NOMO-1 treated with dmso at 0.1 percent for 144 hours (cell line): Measurements from ENCODE around the gene PRKCH.

Experiments used
- DNase-seq: peaks from one replicate; lab custom pipeline; 2025; ENCODE audit not compliant: unreplicated experiment; lab: John Stamatoyannopoulos, UW

PRKCH gene

DNA sequence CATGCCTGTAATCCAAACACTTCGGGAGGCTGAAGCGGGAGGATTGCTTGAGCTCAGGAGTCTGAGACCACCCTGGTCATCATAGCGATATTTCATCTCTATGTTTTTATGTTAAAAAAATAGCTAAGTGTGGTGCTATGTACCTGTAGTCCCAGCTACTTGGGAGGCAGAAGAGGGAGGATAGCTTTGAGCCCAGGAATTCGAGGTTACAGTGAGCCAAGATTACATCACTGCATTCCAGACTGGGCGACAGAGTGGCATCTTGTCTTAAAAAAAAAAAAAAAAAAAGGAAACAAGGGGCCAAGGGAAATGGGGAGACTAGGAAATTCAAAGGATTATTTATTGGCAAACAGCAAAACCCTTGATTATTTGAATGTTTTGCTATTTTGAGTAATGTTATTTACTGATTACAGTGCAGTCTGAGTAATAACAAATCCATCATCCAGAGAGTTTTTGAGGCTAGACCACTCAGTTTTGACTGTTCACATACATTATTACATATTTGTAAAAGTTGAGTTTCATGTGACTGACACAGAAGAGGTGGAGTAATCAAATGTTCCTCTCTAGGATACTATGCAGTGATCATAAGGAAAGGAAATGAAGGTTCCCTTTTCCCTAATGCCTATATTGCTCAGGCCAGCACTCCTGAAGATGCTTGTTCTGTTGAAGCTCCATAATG lies 40.8 kb downstream of the PRKCH start:
- no peak for DNase-seq

DNA sequence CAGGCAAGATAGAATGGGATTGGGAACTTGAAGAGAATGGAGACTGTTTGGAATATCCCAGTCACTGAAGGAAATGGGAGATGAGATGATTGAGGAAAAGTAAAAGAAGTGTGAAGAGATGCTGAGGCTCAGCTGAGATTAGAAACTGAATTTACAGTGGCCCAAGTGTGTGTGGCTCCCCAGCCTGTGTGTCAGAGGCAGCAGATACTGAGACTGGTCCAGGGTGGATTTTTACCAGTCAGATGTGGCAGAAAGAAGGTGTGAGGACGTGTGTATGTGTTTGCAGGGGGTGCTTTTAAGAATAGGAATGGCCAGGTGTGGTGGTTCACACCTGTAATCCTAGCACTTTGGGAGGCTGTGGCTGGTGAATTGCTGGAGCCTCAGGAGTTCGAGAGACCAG lies 42.9 kb downstream of the PRKCH start:
- DNase-seq = no peak

DNA sequence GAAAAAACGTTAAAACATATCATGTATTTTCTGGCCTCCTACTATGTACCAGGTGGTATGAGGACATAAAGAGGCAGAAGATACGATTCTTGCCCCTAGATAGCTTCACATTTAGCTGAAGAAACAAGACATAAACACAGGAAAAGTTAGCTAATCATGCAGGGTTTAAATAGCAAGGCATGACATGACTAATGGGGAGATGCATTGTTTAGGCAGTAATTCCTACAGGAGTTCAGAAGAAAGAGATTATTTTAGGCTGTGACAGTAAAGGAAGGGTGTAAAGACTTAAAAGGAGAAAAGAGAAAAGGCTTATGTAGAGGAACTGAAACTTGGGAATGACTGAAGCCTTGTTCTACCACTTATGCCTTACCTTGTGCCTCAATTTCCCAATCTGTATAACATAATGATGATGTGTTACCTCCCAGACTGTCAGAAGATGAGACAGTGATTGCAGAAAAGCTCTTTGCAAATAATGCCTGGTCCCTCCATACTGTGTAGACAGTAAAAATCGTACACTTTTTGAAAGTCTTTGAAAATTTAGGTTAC lies 44.4 kb downstream of the PRKCH start:
- no peak for DNase-seq

DNA sequence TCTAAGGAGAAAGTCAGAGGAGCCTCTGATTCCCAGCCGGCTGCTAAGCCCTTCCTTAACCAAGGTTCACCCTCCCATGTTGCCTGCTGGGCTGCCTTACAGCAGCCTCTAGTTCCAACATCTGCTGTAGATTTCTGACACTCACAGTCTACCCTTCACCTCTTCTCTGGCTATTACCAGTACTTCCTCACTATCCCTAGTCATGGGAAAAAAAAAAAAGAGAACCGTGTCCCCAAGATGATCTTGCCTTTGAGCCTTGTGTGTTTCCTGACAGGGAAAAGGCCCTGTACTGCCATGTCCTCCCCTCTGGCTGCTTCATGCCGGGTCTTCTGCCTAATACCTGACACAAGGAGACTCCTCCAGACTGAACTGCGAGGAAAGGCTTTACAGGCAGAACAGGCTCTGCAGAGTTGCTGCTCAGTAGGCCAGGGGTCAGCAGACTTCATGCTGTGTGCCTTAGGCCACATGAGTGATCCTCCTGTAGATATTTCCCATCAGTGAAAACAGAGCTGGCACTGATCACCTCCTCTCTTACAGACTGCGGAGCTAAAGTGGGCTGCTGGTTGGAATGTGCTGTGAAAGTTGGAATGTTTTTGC lies 46.8 kb downstream of the PRKCH start:
- no peak for DNase-seq

DNA sequence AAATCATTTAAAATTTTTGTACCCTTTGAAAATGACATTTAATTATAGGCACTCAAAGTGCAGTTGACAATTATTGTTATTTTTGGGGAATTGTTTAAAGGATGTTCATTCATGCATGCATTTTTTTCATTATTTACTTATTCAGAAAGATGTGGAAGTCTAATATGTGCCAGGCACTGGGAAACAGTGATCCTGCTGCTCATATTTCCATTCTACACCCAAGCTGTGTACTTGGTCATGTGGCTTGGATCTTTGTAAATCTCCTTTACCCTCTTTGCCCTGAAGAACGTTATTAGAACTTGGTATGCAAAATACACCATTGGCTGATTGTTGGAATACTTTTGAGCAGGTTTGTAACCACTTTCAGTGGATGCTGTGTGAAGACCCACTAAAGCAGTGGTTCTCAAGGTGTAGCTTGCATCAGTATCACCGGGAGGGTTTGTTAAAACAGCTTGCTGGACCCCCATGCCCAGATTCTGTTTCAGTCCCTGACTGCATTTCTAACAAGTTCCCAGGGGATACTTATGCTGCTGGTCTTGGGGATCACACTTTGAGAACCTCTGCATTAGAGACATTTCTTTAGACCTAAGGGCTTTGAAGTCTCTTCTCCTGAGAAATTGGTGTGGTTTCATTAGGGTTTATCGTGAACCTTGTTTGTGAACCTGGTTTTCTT lies 47.5 kb downstream of the PRKCH start:
- no peak for DNase-seq

DNA sequence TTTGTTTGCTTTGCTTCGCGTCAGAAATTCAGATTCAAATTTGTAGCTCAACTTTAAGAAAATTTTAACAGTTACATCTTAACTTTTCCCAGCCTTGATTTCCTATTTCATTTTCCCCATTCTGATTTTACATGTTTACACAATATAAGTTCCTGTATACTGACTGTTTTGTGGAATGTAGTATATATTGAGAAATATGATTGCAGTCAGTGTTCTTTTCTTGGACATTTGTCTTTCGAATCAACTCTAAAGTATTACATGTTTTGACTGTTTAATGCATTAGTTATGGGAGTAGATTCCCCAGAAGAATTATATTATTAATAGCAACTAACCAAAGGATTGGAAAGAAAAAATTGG lies 48.1 kb downstream of the PRKCH start:
- no peak for DNase-seq

DNA sequence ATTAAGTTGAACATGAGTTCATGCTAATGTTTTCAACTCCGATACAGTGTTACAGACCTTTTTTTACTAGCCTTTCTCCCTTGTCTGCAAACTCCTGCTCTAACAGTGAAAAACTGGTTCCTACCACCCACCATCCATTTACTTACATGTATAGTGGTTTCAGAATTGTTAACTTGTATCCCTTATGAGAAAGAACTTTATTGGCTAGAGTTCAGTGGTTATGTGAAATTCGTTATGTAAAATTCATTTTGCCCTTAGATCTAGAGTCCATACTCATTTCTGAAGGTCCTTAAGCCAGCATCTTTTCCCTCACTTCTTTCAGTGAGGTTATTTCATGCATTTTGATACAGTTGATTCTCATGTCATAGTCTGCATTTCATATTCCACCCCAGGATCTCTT lies 51.0 kb downstream of the PRKCH start:
- no peak for DNase-seq

DNA sequence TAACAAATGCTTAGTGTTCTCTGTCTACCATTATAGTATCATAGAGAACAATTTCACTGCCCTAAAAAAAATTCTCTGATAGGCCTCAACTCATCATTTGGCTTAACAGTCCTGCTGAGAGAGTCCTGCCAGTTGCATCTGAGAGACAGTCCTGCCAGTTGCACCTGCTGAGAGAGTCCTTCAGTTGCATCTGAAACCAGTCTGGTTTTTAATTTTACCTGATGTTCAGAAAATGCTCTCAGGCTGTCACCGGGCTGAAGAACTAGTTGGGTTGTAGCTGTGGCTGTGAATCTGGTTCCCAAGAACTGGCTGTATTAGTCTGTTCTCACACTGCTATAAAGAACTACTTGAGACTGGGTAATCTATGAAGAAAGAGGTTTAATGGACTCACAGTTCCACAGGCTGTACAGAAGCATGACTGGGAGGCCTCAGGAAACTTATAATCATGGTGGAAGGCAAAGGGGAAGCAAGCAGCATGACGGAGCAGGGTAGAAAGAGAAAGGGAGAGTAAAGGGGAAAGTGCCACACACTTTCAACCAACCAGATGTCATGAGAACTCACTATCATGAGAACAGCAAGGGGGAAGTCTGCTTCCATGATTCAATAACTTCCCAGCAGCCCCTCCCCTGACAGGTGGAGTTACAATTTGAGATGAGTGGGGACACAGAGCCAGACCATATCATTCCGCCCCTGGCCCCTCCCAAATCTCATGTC lies 51.6 kb downstream of the PRKCH start:
- no peak for DNase-seq

DNA sequence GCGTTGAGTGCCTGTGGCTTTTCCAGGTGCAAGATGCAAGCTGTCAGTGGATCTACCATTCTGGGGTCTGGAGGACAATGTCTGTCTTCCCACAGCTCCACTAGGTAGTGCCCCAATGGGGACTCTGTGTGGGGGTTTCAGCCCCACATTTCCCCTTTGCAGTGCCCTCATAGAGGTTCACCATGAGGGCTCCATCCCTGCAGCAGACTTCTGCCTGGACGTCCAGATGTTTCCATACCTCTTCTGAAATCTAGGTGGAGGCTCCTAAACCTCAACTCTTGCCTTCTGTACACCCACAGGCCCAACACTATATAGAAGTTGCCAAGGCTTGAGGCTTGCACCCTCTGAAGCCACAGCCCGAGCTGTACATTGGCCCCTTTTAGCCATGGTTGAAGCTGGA lies 52.9 kb downstream of the PRKCH start:
- DNase-seq = no peak

DNA sequence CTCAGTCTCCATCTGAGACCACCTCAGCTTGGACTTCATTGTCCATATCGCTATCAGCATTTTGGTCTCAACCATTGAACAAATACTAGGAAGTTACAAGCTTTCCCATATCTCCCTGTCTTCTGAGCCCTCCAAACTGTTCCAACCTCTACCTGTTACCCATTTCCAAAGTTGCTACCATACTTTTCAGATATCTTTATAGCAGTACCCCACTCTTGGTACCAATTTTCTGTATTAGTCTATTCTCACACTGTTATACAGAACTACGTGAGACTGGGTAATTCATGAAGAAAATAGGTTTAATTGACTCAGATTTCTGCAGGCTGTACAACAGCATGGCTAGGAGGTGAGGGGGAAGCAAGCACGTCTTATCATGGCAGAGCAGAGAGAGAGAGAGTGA lies 53.8 kb downstream of the PRKCH start:
- DNase-seq = no peak

DNA sequence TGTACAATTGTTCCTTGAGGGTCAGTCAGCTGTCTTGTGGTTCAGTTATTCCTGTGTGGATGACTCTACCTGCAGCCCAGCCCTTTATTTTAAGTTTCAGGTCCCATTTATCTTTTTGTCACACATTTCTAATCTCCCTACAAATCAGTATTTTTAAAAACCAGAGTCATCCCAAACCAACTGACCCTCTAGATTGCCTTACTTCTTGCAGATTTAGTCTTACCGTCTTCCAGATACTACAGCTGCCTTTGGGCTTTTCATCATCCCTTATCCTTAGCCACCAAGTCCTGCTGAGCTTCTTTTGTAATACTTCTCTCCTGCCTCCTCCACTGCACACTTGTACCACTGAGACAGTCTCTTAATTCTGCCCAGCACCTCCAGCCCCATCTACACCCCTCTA lies 54.9 kb downstream of the PRKCH start:
- no peak for DNase-seq

DNA sequence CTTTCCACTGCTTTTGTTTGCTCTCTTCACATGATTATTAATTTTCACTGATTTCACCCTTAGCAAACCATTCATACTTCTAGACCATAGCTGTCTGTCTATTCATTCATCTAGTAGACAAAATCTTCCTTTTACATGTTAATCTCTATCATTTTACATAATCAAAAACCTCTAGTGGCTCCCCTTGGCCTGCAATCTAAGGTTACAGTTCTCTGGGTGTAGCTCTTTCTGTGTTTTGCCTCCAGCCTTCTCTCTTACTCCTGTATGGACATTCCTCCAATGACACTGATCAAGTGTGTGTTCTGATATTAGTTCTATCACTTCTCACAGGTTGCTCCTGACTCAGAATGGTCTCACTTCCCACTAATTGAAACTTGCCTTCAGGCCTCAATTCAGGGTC lies 56.4 kb downstream of the PRKCH start:
- no peak for DNase-seq

DNA sequence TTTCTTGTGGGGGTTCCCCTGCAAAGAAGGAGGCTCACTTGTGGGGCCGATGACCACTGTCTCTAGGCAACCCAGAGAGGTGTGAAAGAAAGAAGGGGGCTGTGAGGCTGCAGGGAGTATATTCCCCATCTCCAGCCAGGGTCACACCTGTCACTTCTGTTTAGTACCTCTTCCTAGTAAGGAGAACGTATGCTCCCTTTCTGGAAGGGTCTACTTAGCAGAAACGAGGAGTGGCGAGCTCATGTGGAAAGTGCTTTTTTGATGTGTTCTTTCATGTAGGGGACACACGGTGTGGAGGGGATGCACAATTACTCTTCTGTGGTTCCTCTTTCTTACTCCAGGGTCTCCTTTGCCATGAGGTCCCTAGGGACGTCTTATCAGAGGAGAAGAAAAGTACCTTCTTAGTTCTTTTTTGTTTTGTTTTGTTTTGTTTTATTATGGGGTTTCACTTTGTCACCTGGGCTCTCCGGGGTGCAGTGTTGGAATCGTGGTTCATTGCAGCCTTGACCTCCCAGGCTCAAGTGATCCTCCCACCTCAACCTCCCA lies 58.3 kb downstream of the PRKCH start:
- no peak for DNase-seq

DNA sequence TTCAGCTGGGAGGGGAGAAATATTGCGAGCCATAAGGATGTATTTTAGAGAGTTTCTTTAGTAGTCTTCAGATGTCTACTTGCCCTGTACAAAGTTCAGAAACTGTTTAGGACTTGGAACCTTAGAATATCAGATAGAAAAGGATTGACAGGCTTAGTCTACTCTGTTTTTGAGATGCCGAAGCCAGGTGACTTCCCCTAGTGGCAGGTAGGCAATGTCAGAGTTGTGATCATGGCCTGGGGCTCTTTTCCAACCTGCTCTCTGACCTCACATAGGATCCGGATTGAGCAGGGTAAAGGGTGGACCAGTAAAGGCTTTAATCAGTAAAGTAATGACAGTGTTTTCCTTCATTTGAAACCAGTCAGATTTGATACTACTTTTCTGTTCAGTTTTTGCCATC lies 59.6 kb downstream of the PRKCH start:
- no peak for DNase-seq

DNA sequence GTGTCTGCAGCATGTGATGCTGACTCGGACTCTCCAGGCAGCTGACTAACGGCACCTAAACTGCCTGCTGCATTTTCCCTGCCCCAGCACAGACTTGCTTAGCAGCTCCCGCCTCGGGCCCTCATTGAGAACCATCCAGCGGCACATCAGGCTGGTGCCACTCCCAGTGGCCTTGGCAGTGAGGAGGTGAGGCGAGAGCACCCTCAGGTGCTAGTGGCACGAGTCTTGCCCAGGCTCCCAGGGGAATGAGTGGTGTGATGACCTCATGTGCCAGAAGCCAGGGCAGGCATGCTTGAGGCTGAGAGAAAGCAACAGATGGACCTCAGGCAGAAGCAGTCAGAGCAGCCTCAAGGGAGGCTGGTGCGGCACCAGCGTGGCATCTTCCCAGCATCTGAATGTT lies 60.2 kb downstream of the PRKCH start:
- no peak for DNase-seq

DNA sequence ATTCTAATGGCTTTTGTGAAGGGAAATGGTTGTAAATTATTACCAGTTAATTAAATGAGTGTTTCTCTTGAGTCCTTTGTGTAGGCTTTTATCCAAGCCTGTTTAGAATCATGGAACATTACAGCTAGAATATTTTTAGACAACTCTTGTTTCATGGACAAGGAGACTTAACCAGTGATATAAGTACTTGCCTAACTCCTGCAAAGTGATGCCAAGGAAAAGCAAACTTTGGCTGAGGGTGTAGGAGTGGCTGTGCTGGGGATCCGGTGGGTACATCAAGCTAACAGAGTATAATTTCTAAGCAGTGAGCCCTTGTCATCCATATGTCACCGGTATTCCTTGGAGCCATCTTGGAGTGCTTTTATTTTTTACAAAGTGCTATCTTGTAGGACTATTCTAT lies 61.5 kb downstream of the PRKCH start:
- no peak for DNase-seq

DNA sequence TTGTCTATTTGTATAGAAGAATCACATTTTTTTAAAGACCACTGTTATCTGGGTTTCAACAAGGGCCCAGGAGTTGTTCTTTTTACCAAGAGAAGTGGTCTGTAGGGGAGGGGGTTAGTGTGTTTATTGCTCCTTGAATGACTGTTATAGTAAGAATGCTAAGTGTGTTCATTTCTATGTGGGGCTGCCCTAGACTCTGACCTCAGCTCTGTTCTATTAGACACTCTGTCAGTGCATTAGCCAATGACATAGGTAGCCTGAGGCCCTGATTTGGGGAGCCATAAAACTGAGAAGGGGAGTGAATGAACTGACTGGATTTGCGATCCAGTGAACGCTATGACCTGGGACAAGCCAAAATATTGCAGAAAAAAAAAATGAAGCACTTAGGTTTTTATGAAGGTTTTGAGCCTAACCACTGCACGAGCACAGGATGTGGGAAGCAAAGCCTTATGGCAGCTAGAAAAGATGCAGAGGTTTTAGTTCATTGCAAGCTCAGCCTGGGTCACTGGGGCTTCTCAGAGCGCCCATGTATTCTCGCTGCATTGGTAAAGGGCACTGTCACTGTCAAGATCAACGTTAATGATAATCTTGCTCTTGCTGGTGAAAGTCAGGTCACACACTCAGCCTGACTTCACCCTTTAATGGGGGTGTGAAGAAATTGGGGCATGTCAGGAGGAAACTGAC lies 63.8 kb downstream of the PRKCH start:
- no peak for DNase-seq

DNA sequence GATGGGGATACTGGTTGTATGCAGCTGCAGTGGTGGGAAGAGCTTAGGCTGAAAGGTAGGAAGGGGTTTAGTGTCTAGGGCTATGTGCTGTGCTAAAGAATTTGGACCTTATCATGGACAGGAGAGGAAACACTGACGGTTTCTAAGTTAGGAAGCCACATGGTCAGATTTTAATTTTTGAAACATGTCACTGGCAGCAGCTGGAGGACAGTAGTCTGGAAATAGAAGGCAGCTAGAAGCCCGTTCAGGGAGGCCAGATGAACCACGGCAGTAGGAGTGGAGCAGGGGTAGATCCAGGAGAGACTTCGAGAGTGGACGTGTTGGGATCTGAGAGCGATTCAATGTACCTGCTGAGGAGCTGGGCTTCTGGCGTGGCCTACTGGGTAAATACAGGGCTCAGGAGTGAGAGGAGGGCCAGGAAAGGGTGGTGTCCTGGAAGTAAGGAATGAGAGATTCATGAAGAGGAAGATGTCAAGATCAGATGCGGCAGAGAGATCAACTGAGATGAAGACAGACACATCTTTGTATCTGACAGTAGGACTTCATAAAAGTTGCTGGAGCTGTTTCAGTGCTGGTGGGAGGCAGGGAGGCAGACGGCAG lies 64.9 kb downstream of the PRKCH start:
- no peak for DNase-seq

DNA sequence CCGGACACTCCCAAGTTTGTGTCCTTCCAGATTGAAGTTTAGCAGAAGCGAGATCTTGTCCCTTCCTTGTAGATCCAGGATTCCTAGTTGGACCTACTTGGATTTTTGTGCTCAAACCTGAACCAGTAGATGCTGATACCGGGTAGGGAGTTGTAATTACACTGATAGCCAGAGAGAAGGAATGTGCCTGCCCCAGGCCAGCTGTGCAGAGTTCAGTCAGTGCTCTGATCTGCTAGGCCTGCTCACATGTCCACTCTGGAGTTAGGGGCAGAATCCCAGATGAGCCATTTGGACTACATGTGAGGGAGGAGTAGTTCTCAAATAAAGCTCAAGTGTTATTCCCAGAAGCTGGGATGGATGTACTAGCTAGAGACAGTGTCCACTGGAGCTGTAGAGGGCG lies 65.7 kb downstream of the PRKCH start:
- DNase-seq = no peak

DNA sequence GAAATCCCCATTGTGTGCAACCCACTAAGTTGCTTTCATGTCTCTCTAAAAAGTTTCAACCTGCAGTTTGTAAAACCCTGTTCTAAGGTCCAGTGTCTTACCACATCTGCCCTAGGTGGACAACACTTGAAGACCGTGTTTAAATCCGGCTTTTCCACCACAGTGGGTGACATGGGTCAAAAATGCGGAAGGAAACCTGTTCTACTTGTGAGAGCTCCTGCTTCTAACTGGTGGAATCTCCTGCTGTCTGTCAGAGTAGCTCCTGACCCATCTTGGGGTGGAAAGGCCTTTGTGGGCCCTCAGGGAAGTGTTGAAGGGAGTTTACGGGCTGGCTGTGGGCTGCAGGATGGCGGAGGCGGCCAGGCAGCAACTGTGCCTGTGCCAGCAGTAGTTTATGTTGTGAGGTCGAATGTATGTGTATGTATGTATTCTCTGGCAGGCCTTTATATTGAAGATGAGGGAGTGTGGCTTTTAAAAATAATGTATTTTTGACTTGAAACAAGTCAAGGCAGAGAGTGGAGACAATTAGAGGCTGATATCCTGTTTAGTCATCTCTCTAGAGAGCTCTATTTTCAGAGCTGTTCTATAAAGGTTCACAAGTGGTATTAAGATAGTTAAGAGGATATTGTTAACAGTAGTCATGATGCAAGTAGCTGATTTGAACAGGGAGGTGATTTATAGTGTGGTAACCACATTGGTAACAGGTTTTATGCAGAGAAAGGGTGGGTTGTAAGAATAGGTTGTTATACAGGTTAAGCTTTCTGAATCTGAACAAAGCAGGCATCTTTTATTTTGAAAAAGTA lies 67.0 kb downstream of the PRKCH start:
- peak; percentile 45 for DNase-seq
